H1 (cell line): Measurements from ENCODE around the gene C11orf42. TPM values are rescaled to one million over a fixed set of nuclear protein-coding genes. Genes with fewer than 3 reads are reported as not detected.

ENCODE experiments used
- CTCF ChIA-PET: fragments of 300-600 bp; sonication (Branson Sonifier 250); formaldehyde crosslinking; loops from one replicate; lab custom pipeline; 2021; ENCODE audit not compliant: partially characterized antibody; lab: Charles Lee
- POLR2A ChIA-PET: fragments of 300-600 bp; sonication (Branson Sonifier 250); formaldehyde crosslinking; loops from one replicate; lab custom pipeline; 2021; ENCODE audit warnings: inconsistent platforms; ENCODE audit not compliant: partially characterized antibody; lab: Charles Lee
- DNase-seq, 2 experiments: peaks; one replicate each; pipeline versions ENCODE4 v3.0.0 to v3.0.0-alpha.2; 2010 to 2022; ENCODE audit warnings: low spot score in 2 of 2, low read depth in 1 of 2, mixed read lengths in 1 of 2
- FAIRE-seq: peaks from 2 replicates; lab custom pipeline; 2011; peaks lifted over from hg19 to GRCh38; lab: Jason Lieb, UNC
- H2AFZ ChIP-seq: 2 replicates; pipeline ENCODE4 v1.8.1; 2012; ENCODE audit warnings: low read length, inconsistent platforms
- H2AK5ac ChIP-seq: 2 replicates; pipeline ENCODE4 v1.6.1; 2013; ENCODE audit warnings: low read depth, low read length
- H2BK120ac ChIP-seq: replicated peaks from 2 replicates; pipeline ENCODE3; 2013; ENCODE audit warnings: low read depth, low read length, inconsistent platforms
- H2BK12ac ChIP-seq: 2 replicates; pipeline ENCODE4 v1.6.1; 2013; ENCODE audit warnings: low read depth, low read length
- H2BK15ac ChIP-seq: 2 replicates; pipeline ENCODE4 v1.6.1; 2013; ENCODE audit warnings: low read length
- H2BK20ac ChIP-seq: 2 replicates; pipeline ENCODE4 v1.6.1; 2013; ENCODE audit warnings: low read length
- H2BK5ac ChIP-seq: 2 replicates; pipeline ENCODE4 v1.6.1; 2013; ENCODE audit warnings: low read depth, low read length
- H3K14ac ChIP-seq: 2 replicates; pipeline ENCODE4 v1.6.1; 2013; ENCODE audit warnings: inconsistent platforms; ENCODE audit not compliant: insufficient read length
- H3K18ac ChIP-seq: 2 replicates; pipeline ENCODE4 v1.6.1; 2013; ENCODE audit warnings: low read length; ENCODE audit errors: extremely low read depth
- H3K23ac ChIP-seq: 2 replicates; pipeline ENCODE4 v1.6.1; 2013; ENCODE audit warnings: inconsistent platforms; ENCODE audit not compliant: insufficient read length
- H3K23me2 ChIP-seq: 2 replicates; pipeline ENCODE4 v1.6.1; 2013; ENCODE audit warnings: low read depth, low read length
- H3K27ac ChIP-seq: 2 replicates; pipeline ENCODE4 v1.6.1; 2011; ENCODE audit warnings: low read depth, low read length, inconsistent platforms
- H3K27me3 ChIP-seq, 4 experiments: replicated peaks in 1 of 4; 1 replicate in 1 of 4; 2 replicates in 3 of 4; pipeline versions ENCODE4 v1.6.1 to v1.8.1; 2011 to 2013; ENCODE audit warnings: low read length in 3 of 4, mild to moderate bottlenecking in 3 of 4, inconsistent platforms in 2 of 4, mixed read lengths in 2 of 4, moderate library complexity in 1 of 4; ENCODE audit not compliant: control insufficient read depth in 3 of 4, insufficient read depth in 3 of 4; ENCODE audit errors: extremely low read depth in 1 of 4
- H3K36me3 ChIP-seq, 4 experiments: 2 replicates each; pipeline versions ENCODE4 v1.6.1 to v1.8.1; 2011 to 2013; ENCODE audit warnings: mild to moderate bottlenecking in 4 of 4, low read length in 3 of 4, moderate library complexity in 2 of 4, control low read depth in 1 of 4, inconsistent platforms in 1 of 4; ENCODE audit not compliant: insufficient read depth in 4 of 4, control insufficient read depth in 2 of 4
- H3K4ac ChIP-seq: replicated peaks from 2 replicates; pipeline ENCODE3; 2013; ENCODE audit warnings: low read length, low read depth, mixed read lengths, inconsistent platforms; ENCODE audit not compliant: insufficient read length
- H3K4me1 ChIP-seq, 4 experiments: replicated peaks in 1 of 4; 1 replicate in 1 of 4; 2 replicates in 3 of 4; pipeline versions ENCODE4 v1.6.1 to v1.8.1; 2011 to 2013; ENCODE audit warnings: low read length in 3 of 4, inconsistent platforms in 2 of 4, mixed read lengths in 1 of 4; ENCODE audit not compliant: insufficient read depth in 4 of 4, control insufficient read depth in 3 of 4
- H3K4me2 ChIP-seq, 2 experiments: 2 replicates each; pipeline versions ENCODE4 v1.6.1 to v1.8.1; 2011 to 2013; ENCODE audit warnings: low read depth in 2 of 2, low read length in 2 of 2, control low read depth in 1 of 2, inconsistent platforms in 1 of 2, mild to moderate bottlenecking in 1 of 2; ENCODE audit not compliant: insufficient read depth in 1 of 2
- H3K4me3 ChIP-seq, 4 experiments: fragments of 200-600, 300-600 bp in 1 of 4; sonication (generic), shearing (Covaris generic), sonication (Bioruptor Twin) in 1 of 4; 2 replicates each; pipeline versions ENCODE4 v1.5.1 to v1.8.1; 2011 to 2016; ENCODE audit warnings: low read length in 4 of 4, low read depth in 3 of 4, control low read depth in 2 of 4, inconsistent platforms in 2 of 4, mild to moderate bottlenecking in 2 of 4, mixed read lengths in 1 of 4, moderate library complexity in 1 of 4; ENCODE audit not compliant: insufficient read depth in 2 of 4; ENCODE audit errors: extremely low read depth in 1 of 4
- H3K56ac ChIP-seq: replicated peaks from 2 replicates; pipeline ENCODE3; 2013; ENCODE audit warnings: low read depth, mild to moderate bottlenecking, mixed read lengths, low read length, inconsistent platforms; ENCODE audit not compliant: insufficient read length
- H3K79me1 ChIP-seq: 2 replicates; pipeline ENCODE4 v1.6.1; 2013; ENCODE audit warnings: low read depth, low read length, control low read depth
- H3K79me2 ChIP-seq, 2 experiments: 2 replicates each; pipeline versions ENCODE4 v1.6.1 to v1.8.1; 2012 to 2013; ENCODE audit warnings: low read length in 2 of 2, mild to moderate bottlenecking in 2 of 2, inconsistent platforms in 1 of 2; ENCODE audit not compliant: insufficient read depth in 2 of 2, control insufficient read depth in 1 of 2
- H3K9ac ChIP-seq, 4 experiments: replicated peaks in 1 of 4; 1 replicate in 1 of 4; 2 replicates in 3 of 4; pipeline versions ENCODE4 v1.6.1 to v1.8.1; 2011 to 2013; ENCODE audit warnings: low read depth in 3 of 4, low read length in 3 of 4, control low read depth in 2 of 4, mild to moderate bottlenecking in 2 of 4, moderate library complexity in 2 of 4, inconsistent platforms in 1 of 4; ENCODE audit errors: extremely low read depth in 1 of 4
- H3K9me3 ChIP-seq, 2 experiments: 2 replicates each; pipeline versions ENCODE4 v1.6.1 to v1.8.1; 2012 to 2013; ENCODE audit warnings: mild to moderate bottlenecking in 2 of 2, moderate library complexity in 2 of 2, control low read depth in 1 of 2, inconsistent platforms in 1 of 2, low read depth in 1 of 2, low read length in 1 of 2, mixed read lengths in 1 of 2; ENCODE audit not compliant: insufficient read depth in 2 of 2
- H4K20me1 ChIP-seq, 2 experiments: replicated peaks in 1 of 2; 2 replicates each; pipeline versions ENCODE3 to v1.8.1; 2011 to 2013; ENCODE audit warnings: inconsistent platforms in 2 of 2, low read length in 2 of 2, mild to moderate bottlenecking in 1 of 2; ENCODE audit not compliant: insufficient read depth in 2 of 2, control insufficient read depth in 1 of 2
- H4K5ac ChIP-seq: 2 replicates; pipeline ENCODE4 v1.6.1; 2013; ENCODE audit warnings: low read length, low read depth, mixed read lengths, inconsistent platforms; ENCODE audit not compliant: insufficient read length
- H4K8ac ChIP-seq: 2 replicates; pipeline ENCODE4 v1.8.0; 2013; ENCODE audit warnings: mild to moderate bottlenecking, moderate library complexity, low read length, inconsistent platforms; ENCODE audit not compliant: insufficient read depth; ENCODE audit errors: extremely low read depth
- H4K91ac ChIP-seq: replicated peaks from 2 replicates; pipeline ENCODE3; 2013; ENCODE audit warnings: low read length, mixed read lengths, inconsistent platforms; ENCODE audit not compliant: insufficient read length
- BCL11A ChIP-seq, 2 experiments: IDR thresholded peaks; one replicate each; pipeline ENCODE4 v1.6.1; 2011; ENCODE audit warnings: low read depth in 2 of 2, low read length in 2 of 2, mild to moderate bottlenecking in 2 of 2
- CBX8 ChIP-seq: fragments of 300-800, 300-1000 bp; sonication (generic); IDR thresholded peaks from 2 replicates; pipeline ENCODE4 v1.7.1; 2016; ENCODE audit warnings: low read depth, low read length, borderline replicate concordance
- CEBPB ChIP-seq: IDR thresholded peaks from 2 replicates; pipeline ENCODE4 v1.6.1; 2012; ENCODE audit warnings: low read depth, low read length
- CHD2 ChIP-seq: IDR thresholded peaks from 2 replicates; pipeline ENCODE4 v1.6.1; 2012; ENCODE audit warnings: low read length, improper control_type of control experiment
- CTBP2 ChIP-seq: IDR thresholded peaks from 2 replicates; pipeline ENCODE4 v1.7.0; 2011; ENCODE audit warnings: borderline replicate concordance, mild to moderate bottlenecking, moderate library complexity, mixed read lengths, low read length; ENCODE audit not compliant: insufficient read depth, insufficient read length
- GABPA ChIP-seq: IDR thresholded peaks from 2 replicates; pipeline ENCODE4 v1.6.1; 2011; ENCODE audit warnings: mild to moderate bottlenecking, low read length, moderate library complexity, borderline replicate concordance; ENCODE audit not compliant: insufficient read depth
- JUND ChIP-seq: IDR thresholded peaks from 2 replicates; pipeline ENCODE4 v1.6.1; 2011; ENCODE audit warnings: mild to moderate bottlenecking, improper control_type of control experiment, low read length
- NANOG ChIP-seq: IDR thresholded peaks from 2 replicates; pipeline ENCODE4 v1.6.1; 2011; ENCODE audit warnings: low read length, low read depth, mild to moderate bottlenecking, inconsistent platforms; ENCODE audit not compliant: insufficient read depth, poor library complexity, severe bottlenecking
- POLR2AphosphoS5 ChIP-seq: IDR thresholded peaks from 2 replicates; pipeline ENCODE4 v1.6.1; 2011; ENCODE audit warnings: low read depth, low read length
- SIRT6 ChIP-seq: IDR thresholded peaks from one replicate; pipeline ENCODE4 v1.7.1; 2012; ENCODE audit warnings: low read length, inconsistent platforms
- TBP ChIP-seq: IDR thresholded peaks from 2 replicates; pipeline ENCODE4 v1.6.1; 2011; ENCODE audit warnings: low read depth, low read length, improper control_type of control experiment
- YY1 ChIP-seq: IDR thresholded peaks from 2 replicates; pipeline ENCODE4 v1.6.1; 2011; ENCODE audit warnings: low read depth, mild to moderate bottlenecking, low read length
- ZNF274 ChIP-seq: IDR thresholded peaks from 2 replicates; pipeline ENCODE4 v1.7.0; 2012; ENCODE audit warnings: low read length, borderline replicate concordance; ENCODE audit errors: extremely low read depth
- WGBS, 2 experiments: shearing (Covaris generic) in 1 of 2; methylation state at CpG; one replicate each; pipeline versions ENCODE4 v1.1.6 to v1.1.7; 2013 to 2015; ENCODE audit warnings: low lambda C conversion rate in 2 of 2, mixed read lengths in 2 of 2, inconsistent platforms in 1 of 2, low coverage in 1 of 2, missing lambda C conversion rate in 1 of 2; ENCODE audit not compliant: insufficient replicate concordance in 2 of 2, insufficient coverage in 1 of 2, insufficient read length in 1 of 2; ENCODE audit errors: extremely low coverage in 1 of 2, missing lambda C conversion rate in 1 of 2; 5-methylcytosine and 5-hydroxymethylcytosine counted together
- polyA plus RNA-seq, 7 experiments: library from polyadenylated mRNA; depleted of rRNA in 3 of 7; stranded (reverse) in 5 of 7; unstranded in 2 of 7; fragments of >200 nt in 5 of 7; fragments of 200-250 nt in 2 of 7; gene quantifications; 1 replicate in 5 of 7; 2 replicates in 1 of 7; 4 replicates in 1 of 7; pipeline versions ENCODE4 v1.2.1 to v1.2.3, GENCODE V29; 2011 to 2013; ENCODE audit warnings: missing spikeins in 2 of 7, mixed read lengths in 2 of 7
- total RNA-seq: library from RNA; stranded (reverse); fragmentation: NEBNext Ultra II Directional; extraction: Animal tissue kit (Norgen Biotek cat#: 25700); gene quantifications from 2 replicates; pipeline ENCODE4 v1.2.1, GENCODE V29; 2021

The C11orf42 gene
- total and polyA plus RNA-seq, 2 of the 8 experiments (the other 6 are each of a cell fraction or from before 2014, with no cell fraction given), result not detected

DNA sequence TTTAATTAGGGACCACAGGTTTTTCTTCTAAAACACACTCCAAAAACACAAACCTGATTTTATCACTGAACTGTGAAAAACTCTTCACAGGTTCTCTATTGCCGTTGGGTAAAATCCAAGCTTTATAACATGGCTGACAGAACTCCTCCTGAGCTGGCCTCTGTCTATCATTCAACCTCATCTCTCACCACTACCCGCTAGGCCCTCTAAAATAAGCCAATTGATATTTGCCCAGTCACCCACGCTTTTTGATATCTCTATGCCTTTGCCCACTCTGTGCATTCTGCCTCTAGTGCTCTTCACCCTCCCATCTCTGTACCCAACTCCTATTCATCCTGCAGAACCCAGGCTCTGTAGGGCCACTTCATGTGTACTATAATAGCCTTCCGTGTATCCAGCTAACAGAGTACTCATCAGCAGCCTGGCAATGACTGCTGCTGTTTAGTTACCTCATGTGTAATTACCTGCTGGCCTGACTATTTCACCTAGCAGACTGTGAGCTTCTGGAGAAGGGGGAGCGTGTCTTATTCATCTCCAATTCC, 32.5 kb downstream of the C11orf42 start:
- no peak overlapping the region for H3K56ac ChIP-seq
- DNase-seq (no peak), FAIRE-seq (no peak)
- no peak overlapping the region for H3K18ac ChIP-seq
- no peak overlapping the region for H4K91ac ChIP-seq
- no peak overlapping the region for H3K27ac ChIP-seq
- no peak overlapping the region for H2AFZ ChIP-seq
- no peak overlapping the region for H4K8ac ChIP-seq
- no peak overlapping the region for H3K23ac ChIP-seq
- peaks cover 3 to 15% of the 10 kb centered on the region in 2 experiments; a peak in 3 of 4 replicates for H3K79me2 ChIP-seq
- H2AK5ac ChIP-seq, result no peak overlapping the region
- H2BK15ac ChIP-seq, result no peak overlapping the region
- ChIA-PET POLR2A (interaction anchor here (1.2 kb wide), 1 partner anchor 114 kb away, joined by 3 read pairs; no protein-coding TSS in a partner anchor), CTCF (interaction anchor here (0.6 to 7.1 kb wide), 6 partner anchors 13 to 209 kb away, joined by 3 to 51 read pairs (median 6); partner anchors contain the start of gene CCKBR)
- peaks cover 0 to 5% (median 2%) of the 10 kb centered on the region in 4 experiments; a peak in 2 of 7 replicates for H3K4me1 ChIP-seq
- H3K23me2 ChIP-seq, result peaks cover 9% of the 10 kb centered on the region
- H3K27me3 ChIP-seq, result 0 out of 7 replicates have a peak, but pooled peaks cover 0 to 2% (median 0%) of the 10 kb centered on the region in 4 experiments
- H2BK120ac ChIP-seq, result no peak overlapping the region
- no peak overlapping the region for H2BK5ac ChIP-seq
- H4K20me1 ChIP-seq, result peaks cover 0 to 2% of the 10 kb centered on the region in 2 experiments
- no peak overlapping the region for H4K5ac ChIP-seq
- no peak overlapping the region for H2BK20ac ChIP-seq
- H2BK12ac ChIP-seq, result no peak overlapping the region
- H3K14ac ChIP-seq, result no peak overlapping the region
- H3K4me3 ChIP-seq, result no peak overlapping the region
- 78% methylated on average over 5 of the region's 5 CpGs; no CpG with 5 or more reads in 1 of the 2 experiments for WGBS, 2 experiments
- H3K4me2 ChIP-seq, result no peak overlapping the region
- peaks cover 2% of the 10 kb centered on the region; the same call in 1 of the 2 replicates for H3K79me1 ChIP-seq
- no peaks in the 10 kb centered on the region for H3K36me3 ChIP-seq
- H3K9ac ChIP-seq, result no peak overlapping the region
- H3K9me3 ChIP-seq, result no peaks in the 10 kb centered on the region
- no peak for TF ChIP-seq SIRT6
- no peak for TF ChIP-seq JUND
- TF ChIP-seq POLR2AphosphoS5, result no peak
- TF ChIP-seq CBX8, result no peak
- no peak for TF ChIP-seq YY1
- TF ChIP-seq NANOG, result no peak
- no peak for TF ChIP-seq BCL11A (IDR thresholded peaks at IDR 0.05; ENCODE audit: low read depth in 2 of 2, low read length in 2 of 2)
- TF ChIP-seq ZNF274, result no peak
- no peak for TF ChIP-seq CTBP2
- TF ChIP-seq CHD2, result no peak
- TF ChIP-seq TBP, result no peak
- no peak for TF ChIP-seq GABPA
- no peak for TF ChIP-seq CEBPB
- no peak overlapping the region for H3K4ac ChIP-seq
